Colonic mucosa (tissue), 4 donors: ENCODE results near the gene GPR162. TPM values are rescaled to one million over a fixed set of nuclear protein-coding genes. Genes with fewer than 3 reads are reported as not detected.
"Not testable (repeated sequence)": the region's sequence is repeated elsewhere in the genome, so short reads cannot be mapped to it uniquely, and the experiment has no call there.

Source experiments
- DNase-seq: peaks from one replicate; pipeline ENCODE4 v3.0.0-alpha.2; 2020
- H3K27ac ChIP-seq: fragments of 200-600 bp; one replicate; pipeline ENCODE4 v1.8.0; 2021
- H3K27me3 ChIP-seq: fragments of 200-600 bp; one replicate; pipeline ENCODE4 v1.8.0; 2021
- H3K36me3 ChIP-seq: fragments of 200-600 bp; one replicate; pipeline ENCODE4 v1.8.0; 2021
- H3K4me1 ChIP-seq: fragments of 200-600 bp; one replicate; pipeline ENCODE4 v1.8.0; 2021; ENCODE audit warnings: mild to moderate bottlenecking
- H3K4me3 ChIP-seq: fragments of 200-600 bp; one replicate; pipeline ENCODE4 v1.8.0; 2021
- H3K9ac ChIP-seq, 2 donors: one replicate each; pipeline ENCODE4 v1.7.0; 2013; ENCODE audit warnings: control low read depth in 2 of 2, low read depth in 2 of 2, low read length in 2 of 2
- H3K9me3 ChIP-seq: fragments of 200-600 bp; one replicate; pipeline ENCODE4 v1.8.0; 2021
- CTCF ChIP-seq: fragments of 200-600 bp; IDR thresholded peaks from one replicate; pipeline ENCODE4 v1.8.0; 2022; ENCODE audit warnings: antibody characterized with exemption, mild to moderate bottlenecking
- intact Hi-C: fragments of 100-400 bp; cut with DNase I; formaldehyde crosslinking; loops from one replicate; pipeline ENCODE4 v1.14.1; 2022
- total RNA-seq, 2 donors: library from RNA; stranded (reverse); fragmentation: NEBNext Ultra II Directional in 1 of 2; extraction: Animal tissue kit (Norgen Biotek cat#: 25700) in 1 of 2; gene quantifications; one replicate each; pipeline ENCODE4 v1.2.1, GENCODE V29; 2021
- donor health status: healthy.
- donor health status: DM: no; HTN: no; CAD: no.
- donor health status: DM: no; HTN: no; CAD: no.

GPR162 gene
- total RNA-seq, 2 donors from 2014 or later: 1.9 to 2.7 TPM

- DNase-seq: no peak
- H3K4me3 ChIP-seq: no peak overlapping the region
- H3K36me3 ChIP-seq: peaks cover 14% of the 10 kb centered on the region
- H3K9ac ChIP-seq: no peak overlapping the region
- H3K27ac ChIP-seq: no peak overlapping the region
- no peaks in the 10 kb centered on the region for H3K4me1 ChIP-seq
- H3K9me3 ChIP-seq: no peaks in the 10 kb centered on the region
- intact Hi-C loops: no loop called here
- no peak for TF ChIP-seq CTCF
- no peaks in the 10 kb centered on the region for H3K27me3 ChIP-seq
Measured at GRCh38 chr12:6860116-6860515, 38.5 kb downstream of the GPR162 start.

GRCh38 chr12:6860942-6861341 is 39.3 kb downstream of the GPR162 start:
- TF ChIP-seq CTCF: no peak
- H3K9ac ChIP-seq: no peak overlapping the region
- H3K36me3 ChIP-seq: peaks cover 14% of the 10 kb centered on the region
- no peak overlapping the region for H3K4me3 ChIP-seq
- H3K9me3 ChIP-seq: no peaks in the 10 kb centered on the region
- H3K27me3 ChIP-seq: no peaks in the 10 kb centered on the region
- H3K4me1 ChIP-seq: no peaks in the 10 kb centered on the region
- DNase-seq: no peak
- intact Hi-C loops: no loop called here
- H3K27ac ChIP-seq: no peak overlapping the region

GRCh38 chr12:6861391-6861790 is 39.8 kb downstream of the GPR162 start:
- DNase-seq: no peak
- Histone ChIP-seq H3K9ac (no peak overlapping the region), H3K27ac (no peak overlapping the region), H3K36me3 (peaks cover 14% of the 10 kb centered on the region), H3K27me3 (no peaks in the 10 kb centered on the region), H3K9me3 (no peaks in the 10 kb centered on the region), H3K4me1 (no peaks in the 10 kb centered on the region), H3K4me3 (no peak overlapping the region)
- intact Hi-C loops: no loop called here
- TF ChIP-seq CTCF: no peak

GRCh38 chr12:6863033-6863432 is 41.4 kb downstream of the GPR162 start:
- no peak overlapping the region for H3K4me3 ChIP-seq
- H3K36me3 ChIP-seq: peaks cover 6% of the 10 kb centered on the region
- TF ChIP-seq CTCF: no peak
- no peaks in the 10 kb centered on the region for H3K9me3 ChIP-seq
- DNase-seq: no peak
- intact Hi-C loops: no loop called here
- no peak overlapping the region for H3K27ac ChIP-seq
- peaks cover 3% of the 10 kb centered on the region for H3K4me1 ChIP-seq
- no peak overlapping the region for H3K9ac ChIP-seq
- H3K27me3 ChIP-seq: no peaks in the 10 kb centered on the region

GRCh38 chr12:6863586-6864321 is 42.1 kb downstream of the GPR162 start:
- no peaks in the 10 kb centered on the region for H3K27me3 ChIP-seq
- no peak overlapping the region for H3K4me3 ChIP-seq
- TF ChIP-seq CTCF: no peak
- no peak for DNase-seq
- intact Hi-C loops: no loop called here
- H3K9me3 ChIP-seq: no peaks in the 10 kb centered on the region
- no peak overlapping the region for H3K9ac ChIP-seq
- peaks cover 6% of the 10 kb centered on the region for H3K36me3 ChIP-seq
- peaks cover 5% of the 10 kb centered on the region for H3K4me1 ChIP-seq
- no peak overlapping the region for H3K27ac ChIP-seq

GRCh38 chr12:6865307-6865706 is 43.7 kb downstream of the GPR162 start:
- not testable (repeated sequence) for H3K36me3 ChIP-seq, H3K9me3 ChIP-seq, H3K27me3 ChIP-seq, H3K4me3 ChIP-seq, H3K27ac ChIP-seq, DNase-seq, H3K9ac ChIP-seq
- intact Hi-C loops: loop anchor here (5.0 kb wide), 1 partner anchor 102 kb away; no protein-coding TSS in a partner anchor
- H3K4me1 ChIP-seq: peaks cover 13% of the 10 kb centered on the region
